Ovary (tissue), 3 donors: ENCODE measurements around the gene CORO1A.

Source experiments
- POLR2A ChIP-seq: fragments of 450-650 bp; IDR thresholded peaks from one replicate; pipeline ENCODE4 v1.6.1; 2017; ENCODE audit warnings: antibody characterized with exemption, mild to moderate bottlenecking, moderate library complexity
- TF ChIP-seq, protein P1 (sequence below), 3 donors: fragments of 450-650 bp in 2 of 3; fragments of 200-600 bp in 1 of 3; IDR thresholded peaks; one replicate each; pipeline versions ENCODE4 v1.5.1 to v1.8.0; 2016 to 2022; ENCODE audit warnings: antibody characterized with exemption in 3 of 3, mild to moderate bottlenecking in 1 of 3
- donor health status: DM: no; HTN: no; CAD: no.

- TF ChIP-seq, protein P1, sequence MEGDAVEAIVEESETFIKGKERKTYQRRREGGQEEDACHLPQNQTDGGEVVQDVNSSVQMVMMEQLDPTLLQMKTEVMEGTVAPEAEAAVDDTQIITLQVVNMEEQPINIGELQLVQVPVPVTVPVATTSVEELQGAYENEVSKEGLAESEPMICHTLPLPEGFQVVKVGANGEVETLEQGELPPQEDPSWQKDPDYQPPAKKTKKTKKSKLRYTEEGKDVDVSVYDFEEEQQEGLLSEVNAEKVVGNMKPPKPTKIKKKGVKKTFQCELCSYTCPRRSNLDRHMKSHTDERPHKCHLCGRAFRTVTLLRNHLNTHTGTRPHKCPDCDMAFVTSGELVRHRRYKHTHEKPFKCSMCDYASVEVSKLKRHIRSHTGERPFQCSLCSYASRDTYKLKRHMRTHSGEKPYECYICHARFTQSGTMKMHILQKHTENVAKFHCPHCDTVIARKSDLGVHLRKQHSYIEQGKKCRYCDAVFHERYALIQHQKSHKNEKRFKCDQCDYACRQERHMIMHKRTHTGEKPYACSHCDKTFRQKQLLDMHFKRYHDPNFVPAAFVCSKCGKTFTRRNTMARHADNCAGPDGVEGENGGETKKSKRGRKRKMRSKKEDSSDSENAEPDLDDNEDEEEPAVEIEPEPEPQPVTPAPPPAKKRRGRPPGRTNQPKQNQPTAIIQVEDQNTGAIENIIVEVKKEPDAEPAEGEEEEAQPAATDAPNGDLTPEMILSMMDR (IDR thresholded peaks at IDR 0.05), result no peak
- TF ChIP-seq POLR2A, result no peak
Observed at GRCh38 chr16:30149250-30149930, 34.0 kb upstream of the CORO1A start.
